Measurements from ENCODE around the gene SLAMF9. TPM values are rescaled to one million over a fixed set of nuclear protein-coding genes. Genes with fewer than 3 reads are reported as not detected.
A peak's percentile ranks its signal among the peaks of the same experiment; 100 is the strongest.

Gene SLAMF9
- polyA plus RNA-seq, 2 of the 4 experiments (the other 2 are of a cell fraction) = 0.22 to 0.25 TPM

DNA sequence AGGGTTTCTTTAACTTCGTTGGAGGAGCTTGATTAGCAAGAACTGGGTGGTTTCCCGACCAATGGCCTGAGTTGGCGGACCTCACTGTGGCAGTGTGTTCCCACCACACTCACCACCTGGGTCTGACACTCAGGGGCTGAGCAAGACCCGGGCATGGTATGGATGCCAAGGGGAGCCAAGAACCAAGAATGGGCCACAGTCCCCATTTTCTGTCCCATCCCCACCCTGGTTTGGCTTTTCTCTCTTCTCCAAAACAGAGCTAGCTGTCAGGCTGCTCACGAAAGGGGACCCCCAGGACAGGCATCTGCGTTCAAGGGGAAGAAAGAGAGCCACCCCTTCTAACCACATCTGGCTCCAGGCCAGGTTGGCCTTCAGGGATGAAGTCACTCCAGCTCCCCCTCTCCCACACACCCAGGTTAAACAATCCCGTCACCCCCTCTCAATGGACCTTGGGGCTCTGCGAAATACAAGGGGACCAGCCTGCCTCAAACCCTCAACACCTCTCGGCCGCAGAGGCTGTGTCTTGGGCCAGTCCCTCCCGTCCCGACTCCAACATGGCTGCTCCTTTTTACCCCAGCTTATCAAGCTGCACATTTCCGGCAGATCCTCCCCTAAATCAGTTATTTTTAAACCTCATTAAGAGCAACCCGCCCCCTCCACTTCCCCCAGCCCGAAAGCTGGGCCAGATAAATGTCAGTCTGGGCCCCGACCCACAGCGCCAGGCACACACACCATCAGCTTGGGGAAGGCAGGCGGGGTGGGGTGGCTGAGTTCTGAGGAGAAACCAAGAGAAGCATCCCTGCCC, 32.1 kb downstream of the SLAMF9 start:
- Histone ChIP-seq H3K4me1 (peaks cover 73% of the 10 kb centered on the region), H3K27ac (peak overlapping the region; percentile 97 to 99), H3K4me2 (peak overlapping the region; percentile 97), H3K9me3 (no peaks in the 10 kb centered on the region), H3K4me3 (peak overlapping the region; percentile 87)
- 78% methylated on average over 17 of the region's 18 CpGs for whole genome bisulfite sequencing (ENCODE audit: missing lambda C conversion rate)
- ChIA-PET CTCF (interaction anchor here (1.2 to 22.4 kb wide), 7 partner anchors 9 to 163 kb away, joined by 3 to 665 read pairs (median 6); no protein-coding TSS in a partner anchor), POLR2A (no interaction called here)
- ATAC-seq (no peak), FAIRE-seq (no peak), DNase-seq (ENCODE audit: low read depth in 1 of 2, low spot score in 1 of 2) (no peak)
- TF ChIP-seq, protein P1, sequence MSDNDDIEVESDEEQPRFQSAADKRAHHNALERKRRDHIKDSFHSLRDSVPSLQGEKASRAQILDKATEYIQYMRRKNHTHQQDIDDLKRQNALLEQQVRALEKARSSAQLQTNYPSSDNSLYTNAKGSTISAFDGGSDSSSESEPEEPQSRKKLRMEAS (IDR thresholded peaks at IDR 0.05) = peak; percentile 6; the same call in 1 of the 2 replicates
- TF ChIP-seq, protein P2, sequence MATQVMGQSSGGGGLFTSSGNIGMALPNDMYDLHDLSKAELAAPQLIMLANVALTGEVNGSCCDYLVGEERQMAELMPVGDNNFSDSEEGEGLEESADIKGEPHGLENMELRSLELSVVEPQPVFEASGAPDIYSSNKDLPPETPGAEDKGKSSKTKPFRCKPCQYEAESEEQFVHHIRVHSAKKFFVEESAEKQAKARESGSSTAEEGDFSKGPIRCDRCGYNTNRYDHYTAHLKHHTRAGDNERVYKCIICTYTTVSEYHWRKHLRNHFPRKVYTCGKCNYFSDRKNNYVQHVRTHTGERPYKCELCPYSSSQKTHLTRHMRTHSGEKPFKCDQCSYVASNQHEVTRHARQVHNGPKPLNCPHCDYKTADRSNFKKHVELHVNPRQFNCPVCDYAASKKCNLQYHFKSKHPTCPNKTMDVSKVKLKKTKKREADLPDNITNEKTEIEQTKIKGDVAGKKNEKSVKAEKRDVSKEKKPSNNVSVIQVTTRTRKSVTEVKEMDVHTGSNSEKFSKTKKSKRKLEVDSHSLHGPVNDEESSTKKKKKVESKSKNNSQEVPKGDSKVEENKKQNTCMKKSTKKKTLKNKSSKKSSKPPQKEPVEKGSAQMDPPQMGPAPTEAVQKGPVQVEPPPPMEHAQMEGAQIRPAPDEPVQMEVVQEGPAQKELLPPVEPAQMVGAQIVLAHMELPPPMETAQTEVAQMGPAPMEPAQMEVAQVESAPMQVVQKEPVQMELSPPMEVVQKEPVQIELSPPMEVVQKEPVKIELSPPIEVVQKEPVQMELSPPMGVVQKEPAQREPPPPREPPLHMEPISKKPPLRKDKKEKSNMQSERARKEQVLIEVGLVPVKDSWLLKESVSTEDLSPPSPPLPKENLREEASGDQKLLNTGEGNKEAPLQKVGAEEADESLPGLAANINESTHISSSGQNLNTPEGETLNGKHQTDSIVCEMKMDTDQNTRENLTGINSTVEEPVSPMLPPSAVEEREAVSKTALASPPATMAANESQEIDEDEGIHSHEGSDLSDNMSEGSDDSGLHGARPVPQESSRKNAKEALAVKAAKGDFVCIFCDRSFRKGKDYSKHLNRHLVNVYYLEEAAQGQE (IDR thresholded peaks at IDR 0.05) = no peak
- no peak for TF ChIP-seq PHF8 (IDR thresholded peaks at IDR 0.05; ENCODE audit: borderline replicate concordance, low read depth)

DNA sequence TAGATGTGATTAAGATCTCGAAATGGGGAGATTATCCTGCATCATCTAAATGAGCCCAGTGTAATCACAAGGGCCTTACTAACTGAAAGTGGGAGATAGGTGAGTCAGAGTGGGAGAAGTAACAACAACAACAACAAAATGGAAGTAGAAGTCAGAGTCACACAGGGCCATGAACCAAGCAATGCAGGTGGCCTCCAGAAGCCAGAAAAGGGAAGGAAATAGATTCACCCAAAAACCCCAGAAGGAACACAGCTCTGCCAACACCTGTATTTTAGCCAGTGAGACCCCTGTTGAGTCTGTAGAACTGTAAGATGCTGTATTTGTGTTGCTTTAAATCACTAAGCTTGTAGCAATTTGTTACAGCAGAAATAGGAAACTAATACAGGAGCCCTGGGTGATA, 32.8 kb downstream of the SLAMF9 start:
- CTCF ChIA-PET = interaction anchor here (1.0 to 22.4 kb wide), 6 partner anchors 9 to 87 kb away, joined by 3 to 665 read pairs (median 36); no protein-coding TSS in a partner anchor
- DNase-seq (ENCODE audit: low read depth in 1 of 2, low spot score in 1 of 2) = no peak

DNA sequence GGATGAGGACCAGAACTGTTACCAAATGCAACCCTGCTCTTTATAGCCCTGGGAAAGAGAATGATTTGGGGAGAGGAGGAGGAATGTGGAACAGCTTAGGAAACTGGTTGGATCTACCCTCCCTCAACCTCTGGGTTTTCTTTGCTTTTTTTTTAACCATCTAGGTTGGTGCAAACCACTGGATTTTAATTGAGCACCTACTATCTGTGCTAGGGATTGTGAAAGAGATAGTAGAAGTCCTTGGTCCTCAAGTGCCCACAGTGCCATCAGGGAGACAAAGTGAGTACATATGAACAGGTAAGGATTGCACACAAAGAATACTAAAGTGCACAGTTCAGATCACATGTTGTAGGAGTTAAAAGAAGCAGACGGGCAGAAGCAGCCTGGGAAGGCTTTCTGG, 33.4 kb downstream of the SLAMF9 start:
- H3K4me2 ChIP-seq = peak overlapping the region; percentile 97; the same call in 1 of the 3 replicates
- CTCF ChIA-PET = interaction anchor here (0.6 to 22.4 kb wide), 6 partner anchors 16 to 372 kb away, joined by 3 to 665 read pairs (median 36); no protein-coding TSS in a partner anchor
- no peak for FAIRE-seq
- no peaks in the 10 kb centered on the region for H3K9me3 ChIP-seq
- ATAC-seq = no peak
- whole genome bisulfite sequencing (ENCODE audit: missing lambda C conversion rate) = 85% methylated on average over 1 of the region's 1 CpG
- H3K27ac ChIP-seq = peak overlapping the region in 1 of 2 experiments; percentile 97; a peak in 2 of 6 replicates
- no peak overlapping the region for H3K4me3 ChIP-seq
- peaks cover 74% of the 10 kb centered on the region for H3K4me1 ChIP-seq
- DNase-seq (ENCODE audit: low read depth in 1 of 2, low spot score in 1 of 2) = no peak
- POLR2A ChIA-PET = no interaction called here
- no peak for TF ChIP-seq SMC3 (IDR thresholded peaks at IDR 0.05)
- no peak for TF ChIP-seq HOXB5 (CRISPR knock-in tag; IDR thresholded peaks at IDR 0.05)
- no peak for TF ChIP-seq JUN (IDR thresholded peaks at IDR 0.05)
- no peak for TF ChIP-seq FOXS1 (CRISPR knock-in tag; IDR thresholded peaks at IDR 0.05)
- TF ChIP-seq, protein P3, sequence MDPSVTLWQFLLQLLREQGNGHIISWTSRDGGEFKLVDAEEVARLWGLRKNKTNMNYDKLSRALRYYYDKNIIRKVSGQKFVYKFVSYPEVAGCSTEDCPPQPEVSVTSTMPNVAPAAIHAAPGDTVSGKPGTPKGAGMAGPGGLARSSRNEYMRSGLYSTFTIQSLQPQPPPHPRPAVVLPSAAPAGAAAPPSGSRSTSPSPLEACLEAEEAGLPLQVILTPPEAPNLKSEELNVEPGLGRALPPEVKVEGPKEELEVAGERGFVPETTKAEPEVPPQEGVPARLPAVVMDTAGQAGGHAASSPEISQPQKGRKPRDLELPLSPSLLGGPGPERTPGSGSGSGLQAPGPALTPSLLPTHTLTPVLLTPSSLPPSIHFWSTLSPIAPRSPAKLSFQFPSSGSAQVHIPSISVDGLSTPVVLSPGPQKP (IDR thresholded peaks at IDR 0.05; ENCODE audit: low read depth, low read length) = no peak
- TF ChIP-seq RARB (CRISPR knock-in tag; IDR thresholded peaks at IDR 0.05) = no peak
- no peak for TF ChIP-seq HDAC2 (IDR thresholded peaks at IDR 0.05)
- TF ChIP-seq CHD2 (IDR thresholded peaks at IDR 0.05; ENCODE audit: low read length, partially characterized antibody) = no peak
- TF ChIP-seq HOXB13 (CRISPR knock-in tag; IDR thresholded peaks at IDR 0.05; ENCODE audit: low read depth) = no peak
- TF ChIP-seq, protein P4, sequence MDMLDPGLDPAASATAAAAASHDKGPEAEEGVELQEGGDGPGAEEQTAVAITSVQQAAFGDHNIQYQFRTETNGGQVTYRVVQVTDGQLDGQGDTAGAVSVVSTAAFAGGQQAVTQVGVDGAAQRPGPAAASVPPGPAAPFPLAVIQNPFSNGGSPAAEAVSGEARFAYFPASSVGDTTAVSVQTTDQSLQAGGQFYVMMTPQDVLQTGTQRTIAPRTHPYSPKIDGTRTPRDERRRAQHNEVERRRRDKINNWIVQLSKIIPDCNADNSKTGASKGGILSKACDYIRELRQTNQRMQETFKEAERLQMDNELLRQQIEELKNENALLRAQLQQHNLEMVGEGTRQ (IDR thresholded peaks at IDR 0.05) = no peak
- TF ChIP-seq BHLHE40 (IDR thresholded peaks at IDR 0.05; ENCODE audit: low read depth, low read length) = no peak
- TF ChIP-seq, protein P5, sequence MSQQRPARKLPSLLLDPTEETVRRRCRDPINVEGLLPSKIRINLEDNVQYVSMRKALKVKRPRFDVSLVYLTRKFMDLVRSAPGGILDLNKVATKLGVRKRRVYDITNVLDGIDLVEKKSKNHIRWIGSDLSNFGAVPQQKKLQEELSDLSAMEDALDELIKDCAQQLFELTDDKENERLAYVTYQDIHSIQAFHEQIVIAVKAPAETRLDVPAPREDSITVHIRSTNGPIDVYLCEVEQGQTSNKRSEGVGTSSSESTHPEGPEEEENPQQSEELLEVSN (IDR thresholded peaks at IDR 0.05; ENCODE audit: borderline replicate concordance, low read depth) = no peak
- no peak for TF ChIP-seq TP53 (CRISPR knock-in tag; IDR thresholded peaks at IDR 0.05)

More for the DNA sequence above, 32.8 kb downstream of the SLAMF9 start:
- FAIRE-seq (no peak), ATAC-seq (no peak)
- Histone ChIP-seq H3K27ac (peak overlapping the region; percentile 97 to 99; a peak in 3 of 6 replicates), H3K4me1 (peaks cover 75% of the 10 kb centered on the region), H3K4me3 (peak overlapping the region; percentile 87; the same call in 2 of the 3 replicates), H3K9me3 (no peaks in the 10 kb centered on the region), H3K4me2 (peak overlapping the region; percentile 97)
- TF ChIP-seq NFE2L2 (conservative IDR thresholded peaks at IDR 0.05; ENCODE audit: low read length) (no peak), FOSB (CRISPR knock-in tag; IDR thresholded peaks at IDR 0.05) (no peak), MAFK (IDR thresholded peaks at IDR 0.05; ENCODE audit: partially characterized antibody) (no peak), ZC3H11A (IDR thresholded peaks at IDR 0.05) (no peak), EHMT2 (IDR thresholded peaks at IDR 0.05; ENCODE audit: low read depth) (no peak), JUN (IDR thresholded peaks at IDR 0.05) (no peak), TP53 (CRISPR knock-in tag; IDR thresholded peaks at IDR 0.05) (no peak), MYC (IDR thresholded peaks at IDR 0.05; ENCODE audit: borderline replicate concordance, low read length) (no peak), GATA3 (IDR thresholded peaks at IDR 0.05; ENCODE audit: borderline replicate concordance) (no peak), TFCP2L1 (CRISPR knock-in tag; IDR thresholded peaks at IDR 0.05) (no peak), POLR2A (IDR thresholded peaks at IDR 0.05; ENCODE audit: low read length) (no peak)
- TF ChIP-seq, protein P3 (IDR thresholded peaks at IDR 0.05; ENCODE audit: low read depth, low read length) = no peak
- TF ChIP-seq, protein P1 (IDR thresholded peaks at IDR 0.05) = no peak
- TF ChIP-seq, protein P6, sequence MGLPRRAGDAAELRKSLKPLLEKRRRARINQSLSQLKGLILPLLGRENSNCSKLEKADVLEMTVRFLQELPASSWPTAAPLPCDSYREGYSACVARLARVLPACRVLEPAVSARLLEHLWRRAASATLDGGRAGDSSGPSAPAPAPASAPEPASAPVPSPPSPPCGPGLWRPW (IDR thresholded peaks at IDR 0.05) = no peak
- POLR2A ChIA-PET = no interaction called here
- 71% methylated on average over 1 of the region's 1 CpG for WGBS (ENCODE audit: missing lambda C conversion rate)

Measured in A549 (cell line).